ENCODE measurements around the gene RAB14. TPM values are rescaled to one million over a fixed set of nuclear protein-coding genes. Genes with fewer than 3 reads are reported as not detected.

RAB14 gene
- total RNA-seq, 1 experiment from 2014 or later: 63.1 TPM

DNA sequence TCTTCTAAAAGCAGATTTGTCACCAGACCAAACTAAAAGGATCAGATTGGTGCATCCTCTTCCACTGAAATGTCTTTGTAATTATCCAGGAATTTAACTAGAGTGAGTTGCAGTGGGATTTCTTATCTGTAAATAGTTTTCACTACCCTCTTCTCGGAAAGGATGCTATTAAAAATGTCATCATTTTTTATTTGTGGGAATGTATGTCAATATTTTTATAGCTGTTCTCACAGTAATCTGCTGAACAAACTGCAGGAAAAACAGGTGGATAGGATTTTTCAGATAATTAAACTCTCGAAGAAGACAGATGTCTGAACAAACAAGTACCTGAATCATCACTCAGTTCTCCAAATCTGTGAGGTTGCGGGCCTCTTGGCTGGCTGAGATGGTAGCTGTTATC lies 62.7 kb downstream of the RAB14 start:
- Histone ChIP-seq H3K4me2 (ENCODE audit: low read length) (no peak overlapping the region), H3K9ac (ENCODE audit: low read length) (no peak overlapping the region), H3K9me2 (ENCODE audit: insufficient read depth) (no peaks in the 10 kb centered on the region), H3K79me2 (ENCODE audit: insufficient read depth, low read length) (no peaks in the 10 kb centered on the region), H3K9me3 (ENCODE audit: control insufficient read depth in 1 of 2, insufficient read depth in 1 of 2, low read depth in 1 of 2, low read length in 2 of 2) (no peaks in the 10 kb centered on the region), H3K36me3 (ENCODE audit: control insufficient read depth in 1 of 2, insufficient read depth in 2 of 2, low read length in 2 of 2) (peaks cover 0 to 6% of the 10 kb centered on the region in 2 experiments; a peak in 2 of 4 replicates), H3K4me3 (replicated peaks in 1 of 2; ENCODE audit: low read depth in 1 of 2, low read length in 2 of 2) (no peak overlapping the region), H3K27ac (ENCODE audit: low read depth, low read length) (no peak overlapping the region), H2AFZ (ENCODE audit: low read depth, low read length, poor library complexity, severe bottlenecking) (no peak overlapping the region), H4K20me1 (ENCODE audit: insufficient read depth) (no peaks in the 10 kb centered on the region), H3K4me1 (ENCODE audit: control insufficient read depth in 1 of 2, insufficient read depth in 2 of 2, low read length in 2 of 2) (no peaks in the 10 kb centered on the region), H3K27me3 (ENCODE audit: insufficient read depth, low read length) (no peaks in the 10 kb centered on the region)
- intact Hi-C loops (cut with micrococcal nuclease): no loop called here
- no TSS peak for BruUV-seq (replicated peaks)
- TF ChIP-seq EZH2 (IDR thresholded peaks at IDR 0.05): no peak
- TF ChIP-seq ELF1 (IDR thresholded peaks at IDR 0.05; ENCODE audit: borderline replicate concordance, low read depth): no peak
- TF ChIP-seq POLR2AphosphoS5 (IDR thresholded peaks at IDR 0.05; ENCODE audit: low read depth, low read length): no peak
- no peak for TF ChIP-seq JUND (IDR thresholded peaks at IDR 0.05)
- no peak for TF ChIP-seq EGR1 (IDR thresholded peaks at IDR 0.05; ENCODE audit: low read depth)
- TF ChIP-seq, protein P1, sequence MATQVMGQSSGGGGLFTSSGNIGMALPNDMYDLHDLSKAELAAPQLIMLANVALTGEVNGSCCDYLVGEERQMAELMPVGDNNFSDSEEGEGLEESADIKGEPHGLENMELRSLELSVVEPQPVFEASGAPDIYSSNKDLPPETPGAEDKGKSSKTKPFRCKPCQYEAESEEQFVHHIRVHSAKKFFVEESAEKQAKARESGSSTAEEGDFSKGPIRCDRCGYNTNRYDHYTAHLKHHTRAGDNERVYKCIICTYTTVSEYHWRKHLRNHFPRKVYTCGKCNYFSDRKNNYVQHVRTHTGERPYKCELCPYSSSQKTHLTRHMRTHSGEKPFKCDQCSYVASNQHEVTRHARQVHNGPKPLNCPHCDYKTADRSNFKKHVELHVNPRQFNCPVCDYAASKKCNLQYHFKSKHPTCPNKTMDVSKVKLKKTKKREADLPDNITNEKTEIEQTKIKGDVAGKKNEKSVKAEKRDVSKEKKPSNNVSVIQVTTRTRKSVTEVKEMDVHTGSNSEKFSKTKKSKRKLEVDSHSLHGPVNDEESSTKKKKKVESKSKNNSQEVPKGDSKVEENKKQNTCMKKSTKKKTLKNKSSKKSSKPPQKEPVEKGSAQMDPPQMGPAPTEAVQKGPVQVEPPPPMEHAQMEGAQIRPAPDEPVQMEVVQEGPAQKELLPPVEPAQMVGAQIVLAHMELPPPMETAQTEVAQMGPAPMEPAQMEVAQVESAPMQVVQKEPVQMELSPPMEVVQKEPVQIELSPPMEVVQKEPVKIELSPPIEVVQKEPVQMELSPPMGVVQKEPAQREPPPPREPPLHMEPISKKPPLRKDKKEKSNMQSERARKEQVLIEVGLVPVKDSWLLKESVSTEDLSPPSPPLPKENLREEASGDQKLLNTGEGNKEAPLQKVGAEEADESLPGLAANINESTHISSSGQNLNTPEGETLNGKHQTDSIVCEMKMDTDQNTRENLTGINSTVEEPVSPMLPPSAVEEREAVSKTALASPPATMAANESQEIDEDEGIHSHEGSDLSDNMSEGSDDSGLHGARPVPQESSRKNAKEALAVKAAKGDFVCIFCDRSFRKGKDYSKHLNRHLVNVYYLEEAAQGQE (IDR thresholded peaks at IDR 0.05; ENCODE audit: low read depth): no peak
- TF ChIP-seq SIN3A (IDR thresholded peaks at IDR 0.05; ENCODE audit: low read depth): no peak
- TF ChIP-seq, protein P2, sequence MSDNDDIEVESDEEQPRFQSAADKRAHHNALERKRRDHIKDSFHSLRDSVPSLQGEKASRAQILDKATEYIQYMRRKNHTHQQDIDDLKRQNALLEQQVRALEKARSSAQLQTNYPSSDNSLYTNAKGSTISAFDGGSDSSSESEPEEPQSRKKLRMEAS (IDR thresholded peaks at IDR 0.05): no peak
- TF ChIP-seq, protein P3, sequence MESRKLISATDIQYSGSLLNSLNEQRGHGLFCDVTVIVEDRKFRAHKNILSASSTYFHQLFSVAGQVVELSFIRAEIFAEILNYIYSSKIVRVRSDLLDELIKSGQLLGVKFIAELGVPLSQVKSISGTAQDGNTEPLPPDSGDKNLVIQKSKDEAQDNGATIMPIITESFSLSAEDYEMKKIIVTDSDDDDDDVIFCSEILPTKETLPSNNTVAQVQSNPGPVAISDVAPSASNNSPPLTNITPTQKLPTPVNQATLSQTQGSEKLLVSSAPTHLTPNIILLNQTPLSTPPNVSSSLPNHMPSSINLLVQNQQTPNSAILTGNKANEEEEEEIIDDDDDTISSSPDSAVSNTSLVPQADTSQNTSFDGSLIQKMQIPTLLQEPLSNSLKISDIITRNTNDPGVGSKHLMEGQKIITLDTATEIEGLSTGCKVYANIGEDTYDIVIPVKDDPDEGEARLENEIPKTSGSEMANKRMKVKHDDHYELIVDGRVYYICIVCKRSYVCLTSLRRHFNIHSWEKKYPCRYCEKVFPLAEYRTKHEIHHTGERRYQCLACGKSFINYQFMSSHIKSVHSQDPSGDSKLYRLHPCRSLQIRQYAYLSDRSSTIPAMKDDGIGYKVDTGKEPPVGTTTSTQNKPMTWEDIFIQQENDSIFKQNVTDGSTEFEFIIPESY (IDR thresholded peaks at IDR 0.05; ENCODE audit: extremely low read depth, insufficient replicate concordance, low read length): no peak
- TF ChIP-seq CTCF (IDR thresholded peaks at IDR 0.05 in 2 of 3, conservative IDR thresholded peaks at IDR 0.05 in 1 of 3; ENCODE audit: borderline replicate concordance in 1 of 3, insufficient read depth in 1 of 3, low read depth in 2 of 3, low read length in 2 of 3): no peak
- no peak for TF ChIP-seq ZFX (IDR thresholded peaks at IDR 0.05)
- no peak for TF ChIP-seq ATF3 (IDR thresholded peaks at IDR 0.05)
- DNase-seq (ENCODE audit: low read depth, low spot score) (no peak), ATAC-seq (no peak)
- POLR2A ChIA-PET: interaction anchor here (1.9 kb wide), 1 partner anchor 17 kb away, joined by 5 read pairs; no protein-coding TSS in a partner anchor
- RAD21 ChIA-PET (ENCODE audit: low non-redundant PET in 1 of 2, low total read pairs in 2 of 2, uncharacterized antibody in 2 of 2, unreplicated experiment in 2 of 2): no interaction called here
- CTCF ChIA-PET: no interaction called here

Data from HCT116 (cell line).